Body of pancreas (tissue), 4 donors: Measurements from ENCODE around the gene KRT80.

Source experiments
- POLR2A ChIP-seq, 3 donors: fragments of 450-650 bp; IDR thresholded peaks; one replicate each; pipeline ENCODE4 v1.6.1; 2016; ENCODE audit warnings: antibody characterized with exemption in 3 of 3, mild to moderate bottlenecking in 2 of 3
- TF ChIP-seq, protein P1 (sequence below), 7 experiments: fragments of 450-650 bp in 4 of 7; fragments of 200-600 bp in 3 of 7; sonication (generic) in 3 of 7; IDR thresholded peaks; one replicate each; pipeline ENCODE4 v1.5.1; 2016 to 2019; ENCODE audit warnings: antibody characterized with exemption in 7 of 7

DNA sequence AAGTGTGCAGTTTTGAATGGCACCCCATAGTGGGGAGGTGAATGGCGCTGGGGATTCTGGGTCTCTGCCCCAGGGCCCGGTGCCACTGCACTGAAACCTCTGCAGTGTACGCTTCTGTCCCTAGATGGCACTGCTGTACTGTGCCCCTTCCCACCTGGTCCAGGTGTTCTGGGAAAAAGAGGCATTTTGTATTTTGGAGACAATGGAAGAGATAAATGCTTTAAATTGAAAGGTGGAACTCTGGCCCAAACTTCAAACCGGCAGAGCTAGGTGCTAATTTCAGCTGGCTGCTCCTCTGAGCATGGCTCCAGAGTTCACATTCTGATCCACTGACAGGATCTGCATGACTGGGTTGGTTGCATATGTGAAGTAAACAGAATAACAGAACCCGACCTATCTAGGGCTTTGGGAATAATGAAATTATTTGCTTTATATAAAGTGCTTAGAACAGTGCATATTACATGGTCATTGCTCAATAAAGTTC lies 52.2 kb downstream of the KRT80 start:
- TF ChIP-seq, protein P1, sequence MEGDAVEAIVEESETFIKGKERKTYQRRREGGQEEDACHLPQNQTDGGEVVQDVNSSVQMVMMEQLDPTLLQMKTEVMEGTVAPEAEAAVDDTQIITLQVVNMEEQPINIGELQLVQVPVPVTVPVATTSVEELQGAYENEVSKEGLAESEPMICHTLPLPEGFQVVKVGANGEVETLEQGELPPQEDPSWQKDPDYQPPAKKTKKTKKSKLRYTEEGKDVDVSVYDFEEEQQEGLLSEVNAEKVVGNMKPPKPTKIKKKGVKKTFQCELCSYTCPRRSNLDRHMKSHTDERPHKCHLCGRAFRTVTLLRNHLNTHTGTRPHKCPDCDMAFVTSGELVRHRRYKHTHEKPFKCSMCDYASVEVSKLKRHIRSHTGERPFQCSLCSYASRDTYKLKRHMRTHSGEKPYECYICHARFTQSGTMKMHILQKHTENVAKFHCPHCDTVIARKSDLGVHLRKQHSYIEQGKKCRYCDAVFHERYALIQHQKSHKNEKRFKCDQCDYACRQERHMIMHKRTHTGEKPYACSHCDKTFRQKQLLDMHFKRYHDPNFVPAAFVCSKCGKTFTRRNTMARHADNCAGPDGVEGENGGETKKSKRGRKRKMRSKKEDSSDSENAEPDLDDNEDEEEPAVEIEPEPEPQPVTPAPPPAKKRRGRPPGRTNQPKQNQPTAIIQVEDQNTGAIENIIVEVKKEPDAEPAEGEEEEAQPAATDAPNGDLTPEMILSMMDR (IDR thresholded peaks at IDR 0.05), result peak; percentile 66 to 86 (median 78)
- TF ChIP-seq POLR2A (IDR thresholded peaks at IDR 0.05), result no peak
